ENCODE results near the gene TRRAP. TPM values are rescaled to one million over a fixed set of nuclear protein-coding genes. Genes with fewer than 3 reads are reported as not detected.
A peak's percentile ranks its signal among the peaks of the same experiment; 100 is the strongest.

TRRAP gene
- total RNA-seq, 2 donors from 2014 or later, result 57.9 to 78.3 TPM

- peaks cover 3 to 5% of the 10 kb centered on the region in 2 donors for H3K4me1 Mint-ChIP-seq (ENCODE audit: low read depth in 2 of 2)
- DNase-seq (ENCODE audit: low spot score) (no peak), ATAC-seq (no peak)
- no peaks in the 10 kb centered on the region for H3K27me3 Mint-ChIP-seq
- H3K9me3 Mint-ChIP-seq, result no peaks in the 10 kb centered on the region
- no peak overlapping the region for H3K27ac Mint-ChIP-seq
- peaks cover 7% of the 10 kb centered on the region for H3K36me3 Mint-ChIP-seq
- H3K4me3 Mint-ChIP-seq, result no peak overlapping the region
Observed at GRCh38 chr7:99021941-99022560, 143.7 kb downstream of the TRRAP start.

GRCh38 chr7:99024066-99024465 lies 145.7 kb downstream of the TRRAP start:
- Mint-ChIP-seq H3K4me1 (ENCODE audit: low read depth in 2 of 2) (peaks cover 3 to 5% of the 10 kb centered on the region in 2 donors), H3K9me3 (no peaks in the 10 kb centered on the region), H3K27me3 (no peaks in the 10 kb centered on the region), H3K4me3 (no peak overlapping the region), H3K36me3 (peaks cover 7% of the 10 kb centered on the region), H3K27ac (no peak overlapping the region)
- ATAC-seq, result no peak
- DNase-seq (ENCODE audit: low spot score), result no peak

- H3K27me3 Mint-ChIP-seq, result no peaks in the 10 kb centered on the region
- ATAC-seq (no peak), DNase-seq (ENCODE audit: low spot score) (no peak)
- H3K9me3 Mint-ChIP-seq, result no peaks in the 10 kb centered on the region
- no peak overlapping the region for H3K27ac Mint-ChIP-seq
- H3K4me3 Mint-ChIP-seq, result no peak overlapping the region
- peaks cover 4% of the 10 kb centered on the region for H3K36me3 Mint-ChIP-seq
- peaks cover 3 to 5% of the 10 kb centered on the region in 2 donors for H3K4me1 Mint-ChIP-seq (ENCODE audit: low read depth in 2 of 2)
Observed at GRCh38 chr7:99027241-99027640, 148.9 kb downstream of the TRRAP start.

GRCh38 chr7:99027841-99028240 lies 149.5 kb downstream of the TRRAP start:
- no peak for ATAC-seq
- no peaks in the 10 kb centered on the region for H3K27me3 Mint-ChIP-seq
- H3K4me1 Mint-ChIP-seq (ENCODE audit: low read depth in 2 of 2), result peaks cover 3 to 5% of the 10 kb centered on the region in 2 donors
- no peaks in the 10 kb centered on the region for H3K9me3 Mint-ChIP-seq
- DNase-seq (ENCODE audit: low spot score), result no peak
- H3K4me3 Mint-ChIP-seq, result no peak overlapping the region
- peaks cover 4% of the 10 kb centered on the region for H3K36me3 Mint-ChIP-seq
- H3K27ac Mint-ChIP-seq, result no peak overlapping the region

GRCh38 chr7:99028261-99028973 lies 150.1 kb downstream of the TRRAP start:
- Mint-ChIP-seq H3K9me3 (no peaks in the 10 kb centered on the region), H3K4me3 (no peak overlapping the region), H3K27ac (no peak overlapping the region), H3K4me1 (ENCODE audit: low read depth in 2 of 2) (peaks cover 0 to under 1% of the 10 kb centered on the region in 2 donors), H3K27me3 (no peaks in the 10 kb centered on the region), H3K36me3 (peaks cover 4% of the 10 kb centered on the region)
- peak in 1 of 2 donors; percentile 31 for ATAC-seq
- no peak for DNase-seq (ENCODE audit: low spot score)

- DNase-seq (ENCODE audit: low spot score) (no peak), ATAC-seq (no peak)
- Mint-ChIP-seq H3K27ac (peak overlapping the region in 1 of 2 donors; percentile 23), H3K36me3 (peaks cover 4% of the 10 kb centered on the region), H3K27me3 (no peaks in the 10 kb centered on the region), H3K9me3 (no peaks in the 10 kb centered on the region), H3K4me1 (ENCODE audit: low read depth in 2 of 2) (no peaks in the 10 kb centered on the region), H3K4me3 (no peak overlapping the region)
Observed at GRCh38 chr7:99029466-99030435, 151.4 kb downstream of the TRRAP start.

GRCh38 chr7:99030457-99030856 lies 152.1 kb downstream of the TRRAP start:
- ATAC-seq (no peak), DNase-seq (ENCODE audit: low spot score) (no peak)
- Mint-ChIP-seq H3K27me3 (no peaks in the 10 kb centered on the region), H3K4me3 (no peak overlapping the region), H3K9me3 (no peaks in the 10 kb centered on the region), H3K4me1 (ENCODE audit: low read depth in 2 of 2) (no peaks in the 10 kb centered on the region), H3K36me3 (peaks cover 4% of the 10 kb centered on the region), H3K27ac (peak overlapping the region in 1 of 2 donors; percentile 23)

GRCh38 chr7:99030951-99031350 lies 152.6 kb downstream of the TRRAP start:
- Mint-ChIP-seq H3K27me3 (no peaks in the 10 kb centered on the region), H3K9me3 (no peaks in the 10 kb centered on the region), H3K36me3 (peaks cover 4% of the 10 kb centered on the region), H3K27ac (no peak overlapping the region), H3K4me3 (no peak overlapping the region), H3K4me1 (ENCODE audit: low read depth in 2 of 2) (no peaks in the 10 kb centered on the region)
- no peak for ATAC-seq
- DNase-seq (ENCODE audit: low spot score), result no peak

GRCh38 chr7:99031496-99031895 lies 153.2 kb downstream of the TRRAP start:
- H3K4me1 Mint-ChIP-seq (ENCODE audit: low read depth in 2 of 2), result no peaks in the 10 kb centered on the region
- H3K27ac Mint-ChIP-seq, result no peak overlapping the region
- no peaks in the 10 kb centered on the region for H3K9me3 Mint-ChIP-seq
- no peaks in the 10 kb centered on the region for H3K27me3 Mint-ChIP-seq
- peaks cover 4% of the 10 kb centered on the region for H3K36me3 Mint-ChIP-seq
- ATAC-seq, result no peak
- no peak for DNase-seq (ENCODE audit: low spot score)
- no peak overlapping the region for H3K4me3 Mint-ChIP-seq

GRCh38 chr7:99032928-99033327 lies 154.6 kb downstream of the TRRAP start:
- DNase-seq (ENCODE audit: low spot score) (no peak), ATAC-seq (no peak)
- Mint-ChIP-seq H3K36me3 (peaks cover 4% of the 10 kb centered on the region), H3K27ac (no peak overlapping the region), H3K27me3 (no peaks in the 10 kb centered on the region), H3K4me1 (ENCODE audit: low read depth in 2 of 2) (no peaks in the 10 kb centered on the region), H3K4me3 (no peak overlapping the region), H3K9me3 (no peaks in the 10 kb centered on the region)

- Mint-ChIP-seq H3K4me1 (ENCODE audit: low read depth in 2 of 2) (no peaks in the 10 kb centered on the region), H3K4me3 (no peak overlapping the region), H3K27ac (no peak overlapping the region), H3K36me3 (peaks cover 4% of the 10 kb centered on the region), H3K27me3 (no peaks in the 10 kb centered on the region), H3K9me3 (no peaks in the 10 kb centered on the region)
- ATAC-seq, result no peak
- no peak for DNase-seq (ENCODE audit: low spot score)
Observed at GRCh38 chr7:99033765-99034164, 155.4 kb downstream of the TRRAP start.

GRCh38 chr7:99034932-99035722 lies 156.8 kb downstream of the TRRAP start:
- Mint-ChIP-seq H3K4me3 (no peak overlapping the region), H3K27ac (no peak overlapping the region), H3K27me3 (no peaks in the 10 kb centered on the region), H3K4me1 (ENCODE audit: low read depth in 2 of 2) (peaks cover 0 to 1% of the 10 kb centered on the region in 2 donors), H3K36me3 (peaks cover 5% of the 10 kb centered on the region), H3K9me3 (no peaks in the 10 kb centered on the region)
- ATAC-seq (no peak), DNase-seq (ENCODE audit: low spot score) (no peak)
